Hepatocyte (in vitro differentiated cells): ENCODE results near the gene FUT1. TPM values are rescaled to one million over a fixed set of nuclear protein-coding genes. Genes with fewer than 3 reads are reported as not detected.

Experiments
- DNase-seq: peaks from one replicate; pipeline ENCODE4 v3.0.0-alpha.2; 2016; ENCODE audit warnings: low spot score
- H2AFZ ChIP-seq: fragments of 200-600 bp; sonication (generic); 2 replicates; pipeline ENCODE4 v1.6.0; 2016; ENCODE audit warnings: antibody characterized with exemption, mild to moderate bottlenecking
- H3K27ac ChIP-seq: fragments of 200-600 bp; sonication (generic); 2 replicates; pipeline ENCODE4 v1.5.1; 2016; ENCODE audit warnings: mild to moderate bottlenecking
- H3K27me3 ChIP-seq: fragments of 200-600 bp; sonication (generic); 2 replicates; pipeline ENCODE4 v1.6.1; 2016
- H3K36me3 ChIP-seq: fragments of 200-600 bp; sonication (generic); replicated peaks from 2 replicates; pipeline ENCODE4 v1.5.1; 2016; ENCODE audit warnings: low read depth; ENCODE audit not compliant: insufficient read depth
- H3K4me1 ChIP-seq: fragments of 200-600 bp; sonication (generic); 2 replicates; pipeline ENCODE4 v1.5.1; 2016; ENCODE audit warnings: mild to moderate bottlenecking, moderate library complexity; ENCODE audit not compliant: insufficient read depth
- H3K4me2 ChIP-seq: fragments of 200-600 bp; sonication (generic); 2 replicates; pipeline ENCODE4 v1.6.0; 2016
- H3K4me3 ChIP-seq: fragments of 200-600 bp; sonication (generic); 2 replicates; pipeline ENCODE4 v1.5.1; 2016; ENCODE audit warnings: mild to moderate bottlenecking
- H3K79me2 ChIP-seq: fragments of 200-600 bp; sonication (generic); 2 replicates; pipeline ENCODE4 v1.6.0; 2017; ENCODE audit warnings: mild to moderate bottlenecking
- H3K9me2 ChIP-seq: fragments of 200-600 bp; sonication (generic); replicated peaks from 2 replicates; pipeline ENCODE4 v1.6.0; 2017; ENCODE audit warnings: mild to moderate bottlenecking; ENCODE audit not compliant: insufficient read depth
- H3K9me3 ChIP-seq: fragments of 200-600 bp; sonication (generic); 2 replicates; pipeline ENCODE4 v1.5.1; 2016; ENCODE audit warnings: low read depth, mild to moderate bottlenecking
- H4K20me1 ChIP-seq: fragments of 200-600 bp; sonication (generic); 2 replicates; pipeline ENCODE4 v1.6.0; 2016; ENCODE audit warnings: mild to moderate bottlenecking; ENCODE audit not compliant: insufficient read depth, poor library complexity, severe bottlenecking
- CTCF ChIP-seq: fragments of 200-600 bp; sonication (generic); IDR thresholded peaks from 2 replicates; pipeline ENCODE4 v1.5.1; 2016; ENCODE audit warnings: antibody characterized with exemption, mild to moderate bottlenecking; ENCODE audit not compliant: poor library complexity
- EZH2 ChIP-seq: fragments of 200-600 bp; sonication (generic); IDR thresholded peaks from 2 replicates; pipeline ENCODE4 v1.6.1; 2016; ENCODE audit warnings: antibody characterized with exemption, mild to moderate bottlenecking, borderline replicate concordance
- EZH2phosphoT487 ChIP-seq: fragments of 200-600 bp; sonication (generic); IDR thresholded peaks from one replicate; pipeline ENCODE4 v1.6.1; 2018; ENCODE audit warnings: antibody characterized with exemption, mild to moderate bottlenecking, low read depth, moderate library complexity; ENCODE audit not compliant: unreplicated experiment, severe bottlenecking
- WGBS: methylation state at CpG from one replicate; pipeline ENCODE4 v1.1.6; 2016; ENCODE audit warnings: low lambda C conversion rate; ENCODE audit errors: missing lambda C conversion rate; 5-methylcytosine and 5-hydroxymethylcytosine counted together
- polyA plus RNA-seq: library from polyadenylated mRNA; unstranded; fragments of >200 nt; fragmentation: Nextera tagmentation; extraction: Ambion mirVana; gene quantifications from 2 replicates; pipeline ENCODE4 v1.2.1, GENCODE V29; 2016
- total RNA-seq: library from RNA; depleted of rRNA; stranded (reverse); fragments of >200 nt; gene quantifications from 2 replicates; pipeline ENCODE4 v1.2.3, GENCODE V29; 2014

FUT1 gene
- total and polyA plus RNA-seq, 2 experiments from 2014 or later, result 2.4 to 4.3 TPM

DNA sequence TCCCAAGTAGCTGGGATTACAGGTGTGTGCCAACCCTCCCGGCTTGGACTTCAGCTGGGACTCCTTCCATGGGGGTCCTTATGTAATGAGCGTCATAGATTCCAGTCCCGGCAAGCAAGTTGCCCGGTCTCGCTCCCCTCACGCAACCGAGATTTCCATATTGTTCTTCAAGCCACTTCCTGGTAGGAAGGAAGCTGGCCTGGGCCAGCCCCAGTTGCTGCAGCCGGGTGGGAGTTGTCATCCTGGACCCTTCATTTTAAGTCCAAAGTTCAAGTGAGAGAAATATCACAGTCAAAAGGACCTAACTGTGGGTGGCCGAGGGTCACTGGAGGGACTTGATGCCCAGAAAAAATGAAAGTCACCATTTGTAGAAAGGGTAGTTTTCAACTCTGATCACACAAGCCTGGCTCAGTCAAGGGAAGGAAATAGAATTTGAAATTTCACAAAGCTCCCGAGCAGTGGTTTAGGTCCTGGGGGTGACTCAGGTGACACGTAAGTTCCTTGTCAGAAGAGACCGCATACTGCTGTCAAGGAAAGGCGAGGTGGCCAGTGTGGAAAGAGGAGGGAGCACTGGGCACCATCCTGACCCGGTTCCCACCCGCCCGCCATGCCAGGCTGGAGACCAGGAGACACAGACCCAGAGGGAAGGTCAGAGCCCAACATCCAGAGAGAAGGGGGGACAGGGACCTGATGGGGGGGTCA lies 8.2 kb upstream of the FUT1 start:
- no peaks in the 10 kb centered on the region for H3K4me1 ChIP-seq
- H3K4me2 ChIP-seq, result no peak overlapping the region
- no peak overlapping the region for H3K4me3 ChIP-seq
- peaks cover 7% of the 10 kb centered on the region for H3K27me3 ChIP-seq
- no peak for DNase-seq
- no peaks in the 10 kb centered on the region for H3K9me2 ChIP-seq
- H2AFZ ChIP-seq, result no peak overlapping the region
- no peak for TF ChIP-seq EZH2phosphoT487
- no peak for TF ChIP-seq CTCF
- TF ChIP-seq EZH2, result no peak
- H4K20me1 ChIP-seq, result no peaks in the 10 kb centered on the region
- no peaks in the 10 kb centered on the region for H3K79me2 ChIP-seq
- H3K27ac ChIP-seq, result no peak overlapping the region
- H3K36me3 ChIP-seq, result no peaks in the 10 kb centered on the region
- H3K9me3 ChIP-seq, result no peaks in the 10 kb centered on the region
- 85% methylated on average over 16 of the region's 16 CpGs for WGBS

DNA sequence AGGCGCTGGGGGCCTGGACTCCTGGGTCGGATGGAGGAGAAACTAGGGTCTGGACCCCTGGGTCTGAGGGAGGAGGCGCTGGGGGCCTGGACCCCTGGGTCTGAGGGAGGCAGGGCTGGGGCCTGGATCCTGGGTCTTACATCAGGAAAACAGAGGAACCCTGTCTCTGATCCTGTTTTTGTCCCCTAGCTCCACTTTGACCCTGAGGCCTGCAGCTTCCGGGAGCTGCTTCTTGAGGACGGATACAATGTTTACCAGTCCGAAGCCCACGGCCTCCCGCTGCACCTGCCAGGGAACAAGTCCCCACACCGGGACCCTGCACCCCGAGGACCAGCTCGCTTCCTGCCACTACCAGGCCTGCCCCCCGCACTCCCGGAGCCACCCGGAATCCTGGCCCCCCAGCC lies 5.3 kb upstream of the FUT1 start:
- no peaks in the 10 kb centered on the region for H3K9me2 ChIP-seq
- H4K20me1 ChIP-seq, result no peaks in the 10 kb centered on the region
- no peak overlapping the region for H3K27ac ChIP-seq
- DNase-seq, result no peak
- peaks cover 18% of the 10 kb centered on the region for H3K27me3 ChIP-seq
- H3K4me1 ChIP-seq, result peaks cover 4% of the 10 kb centered on the region
- H3K9me3 ChIP-seq, result no peaks in the 10 kb centered on the region
- no peaks in the 10 kb centered on the region for H3K79me2 ChIP-seq
- no peak for TF ChIP-seq CTCF
- no peak for TF ChIP-seq EZH2phosphoT487
- no peak for TF ChIP-seq EZH2
- H3K4me2 ChIP-seq, result no peak overlapping the region
- no peak overlapping the region for H2AFZ ChIP-seq
- H3K4me3 ChIP-seq, result no peak overlapping the region
- H3K36me3 ChIP-seq, result no peaks in the 10 kb centered on the region
- 91% methylated on average over 10 of the region's 14 CpGs for WGBS

DNA sequence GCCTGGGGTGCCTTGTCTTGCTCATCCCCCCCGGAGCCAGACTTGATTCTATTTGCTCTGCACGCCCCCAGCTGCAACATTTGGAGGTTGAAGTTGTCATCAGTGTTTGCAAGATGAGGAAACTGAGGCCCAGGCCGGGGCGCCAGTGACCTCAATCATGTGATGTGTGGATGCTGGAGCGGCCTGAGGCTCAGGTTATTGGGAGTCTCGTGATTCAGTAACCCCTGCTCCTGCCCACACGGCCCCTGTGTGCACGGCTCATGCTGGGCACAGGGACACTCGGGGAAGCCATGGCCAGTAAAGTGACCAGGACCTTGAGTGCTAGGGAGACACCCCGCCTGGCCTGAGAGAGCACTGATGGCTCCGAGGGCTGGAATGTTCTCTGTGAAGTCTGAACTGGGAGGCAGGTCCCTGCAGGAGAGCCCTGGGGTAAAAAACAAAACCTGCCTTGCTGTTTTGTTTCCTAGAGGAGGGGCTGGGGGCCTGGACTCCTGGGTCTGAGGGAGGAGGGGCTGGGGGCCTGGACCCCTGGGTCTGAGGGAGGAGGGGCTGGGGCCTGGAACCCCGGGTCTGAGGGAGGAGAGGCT lies 4.7 kb upstream of the FUT1 start:
- no peaks in the 10 kb centered on the region for H3K9me2 ChIP-seq
- no peaks in the 10 kb centered on the region for H3K36me3 ChIP-seq
- WGBS, result 87% methylated on average over 11 of the region's 12 CpGs
- no peaks in the 10 kb centered on the region for H3K79me2 ChIP-seq
- H3K4me1 ChIP-seq, result peaks cover 7% of the 10 kb centered on the region
- no peak overlapping the region for H2AFZ ChIP-seq
- H3K27me3 ChIP-seq, result peaks cover 18% of the 10 kb centered on the region
- H4K20me1 ChIP-seq, result no peaks in the 10 kb centered on the region
- no peak for DNase-seq
- no peak overlapping the region for H3K27ac ChIP-seq
- H3K4me3 ChIP-seq, result no peak overlapping the region
- TF ChIP-seq EZH2phosphoT487 (no peak), CTCF (no peak), EZH2 (no peak)
- no peaks in the 10 kb centered on the region for H3K9me3 ChIP-seq
- H3K4me2 ChIP-seq, result no peak overlapping the region
